NCI-H524 (cell line): ENCODE results near the gene R3HDM2.
"Not testable (repeated sequence)": the region's sequence is repeated elsewhere in the genome, so short reads cannot be mapped to it uniquely, and the experiment has no call there.

Source experiments
- DNase-seq, 2 experiments: peaks; one replicate each; lab custom pipeline; 2025; lab: John Stamatoyannopoulos, UW

The R3HDM2 gene

GRCh38 chr12:57426948-57427347 lies 3.9 kb downstream of the R3HDM2 start:
- DNase-seq, result not testable (repeated sequence)

- DNase-seq, result no peak
Observed at GRCh38 chr12:57420482-57420881, 10.4 kb downstream of the R3HDM2 start.

GRCh38 chr12:57419495-57419894 lies 11.3 kb downstream of the R3HDM2 start:
- DNase-seq, result no peak

GRCh38 chr12:57418255-57418654 lies 12.6 kb downstream of the R3HDM2 start:
- no peak for DNase-seq

GRCh38 chr12:57416039-57416996 lies 14.5 kb downstream of the R3HDM2 start:
- no peak for DNase-seq

GRCh38 chr12:57415088-57415487 lies 15.8 kb downstream of the R3HDM2 start:
- DNase-seq, result no peak

- not testable (repeated sequence) for DNase-seq
Observed at GRCh38 chr12:57414160-57414559, 16.7 kb downstream of the R3HDM2 start.

- DNase-seq, result no peak
Observed at GRCh38 chr12:57410534-57410933, 20.3 kb downstream of the R3HDM2 start.

- no peak for DNase-seq
Observed at GRCh38 chr12:57404966-57405640, 25.7 kb downstream of the R3HDM2 start.

- DNase-seq, result not testable (repeated sequence)
Observed at GRCh38 chr12:57402156-57402555, 28.7 kb downstream of the R3HDM2 start.

- DNase-seq, result peak in 1 of 2 experiments; percentile 24
Observed at GRCh38 chr12:57401165-57401564, 29.7 kb downstream of the R3HDM2 start.

- not testable (repeated sequence) for DNase-seq
Observed at GRCh38 chr12:57399718-57400463, 31.0 kb downstream of the R3HDM2 start.

GRCh38 chr12:57397441-57397840 lies 33.4 kb downstream of the R3HDM2 start:
- DNase-seq, result no peak

GRCh38 chr12:57395121-57395520 lies 35.7 kb downstream of the R3HDM2 start:
- DNase-seq, result no peak

GRCh38 chr12:57390174-57390573 lies 40.7 kb downstream of the R3HDM2 start:
- no peak for DNase-seq

- DNase-seq, result no peak
Observed at GRCh38 chr12:57389033-57389432, 41.8 kb downstream of the R3HDM2 start.

- DNase-seq, result no peak
Observed at GRCh38 chr12:57388425-57388824, 42.4 kb downstream of the R3HDM2 start.

GRCh38 chr12:57386187-57386720 lies 44.6 kb downstream of the R3HDM2 start:
- no peak for DNase-seq

- no peak for DNase-seq
Observed at GRCh38 chr12:57385586-57385985, 45.3 kb downstream of the R3HDM2 start.

GRCh38 chr12:57384478-57384877 lies 46.4 kb downstream of the R3HDM2 start:
- DNase-seq, result no peak

- DNase-seq, result no peak
Observed at GRCh38 chr12:57381693-57382220, 49.1 kb downstream of the R3HDM2 start.

GRCh38 chr12:57380300-57380699 lies 50.5 kb downstream of the R3HDM2 start:
- DNase-seq, result no peak
